Neural crest cell (in vitro differentiated cells): ENCODE results near the gene SMTNL1. TPM values are rescaled to one million over a fixed set of nuclear protein-coding genes. Genes with fewer than 3 reads are reported as not detected.
"Not testable (repeated sequence)": the region's sequence is repeated elsewhere in the genome, so short reads cannot be mapped to it uniquely, and the experiment has no call there.

Experiments
- DNase-seq: peaks from one replicate; pipeline ENCODE4 v3.0.0; 2021; ENCODE audit warnings: low read depth, mixed read lengths, low spot score
- H3K27ac Mint-ChIP-seq: one replicate; pipeline ENCODE4 v1.8.0; 2021; ENCODE audit warnings: mild to moderate bottlenecking, mixed read lengths; ENCODE audit not compliant: unreplicated experiment
- H3K27me3 Mint-ChIP-seq: 2 replicates; pipeline ENCODE4 v1.8.0; 2021; ENCODE audit warnings: low read depth, mild to moderate bottlenecking, mixed read lengths
- H3K36me3 Mint-ChIP-seq: 2 replicates; pipeline ENCODE4 v1.8.0; 2021; ENCODE audit warnings: low read depth, mild to moderate bottlenecking, mixed read lengths
- H3K4me1 Mint-ChIP-seq: 2 replicates; pipeline ENCODE4 v1.8.0; 2021; ENCODE audit warnings: mixed read lengths
- H3K4me3 Mint-ChIP-seq: one replicate; pipeline ENCODE4 v1.8.0; 2021; ENCODE audit warnings: mild to moderate bottlenecking, mixed read lengths
- H3K9me3 Mint-ChIP-seq: 2 replicates; pipeline ENCODE4 v1.8.0; 2021; ENCODE audit warnings: mixed read lengths
- total RNA-seq: library from RNA; stranded (reverse); gene quantifications from 2 replicates; pipeline ENCODE4 v1.2.1, GENCODE V29; 2021
- TF ChIP-seq, protein P1 (sequence below): fragments of 200-600 bp; sonication (generic); conservative IDR thresholded peaks from 2 replicates; pipeline ENCODE4 v1.5.0; 2021; ENCODE audit warnings: antibody characterized with exemption, mild to moderate bottlenecking

Gene SMTNL1
- total RNA-seq, 1 donor from 2014 or later: not detected

- Mint-ChIP-seq H3K27ac (no peak overlapping the region), H3K36me3 (peaks cover 9% of the 10 kb centered on the region), H3K4me3 (peak overlapping the region; percentile 61), H3K9me3 (no peaks in the 10 kb centered on the region), H3K4me1 (peaks cover 23% of the 10 kb centered on the region), H3K27me3 (peaks cover 4% of the 10 kb centered on the region)
- TF ChIP-seq, protein P1, sequence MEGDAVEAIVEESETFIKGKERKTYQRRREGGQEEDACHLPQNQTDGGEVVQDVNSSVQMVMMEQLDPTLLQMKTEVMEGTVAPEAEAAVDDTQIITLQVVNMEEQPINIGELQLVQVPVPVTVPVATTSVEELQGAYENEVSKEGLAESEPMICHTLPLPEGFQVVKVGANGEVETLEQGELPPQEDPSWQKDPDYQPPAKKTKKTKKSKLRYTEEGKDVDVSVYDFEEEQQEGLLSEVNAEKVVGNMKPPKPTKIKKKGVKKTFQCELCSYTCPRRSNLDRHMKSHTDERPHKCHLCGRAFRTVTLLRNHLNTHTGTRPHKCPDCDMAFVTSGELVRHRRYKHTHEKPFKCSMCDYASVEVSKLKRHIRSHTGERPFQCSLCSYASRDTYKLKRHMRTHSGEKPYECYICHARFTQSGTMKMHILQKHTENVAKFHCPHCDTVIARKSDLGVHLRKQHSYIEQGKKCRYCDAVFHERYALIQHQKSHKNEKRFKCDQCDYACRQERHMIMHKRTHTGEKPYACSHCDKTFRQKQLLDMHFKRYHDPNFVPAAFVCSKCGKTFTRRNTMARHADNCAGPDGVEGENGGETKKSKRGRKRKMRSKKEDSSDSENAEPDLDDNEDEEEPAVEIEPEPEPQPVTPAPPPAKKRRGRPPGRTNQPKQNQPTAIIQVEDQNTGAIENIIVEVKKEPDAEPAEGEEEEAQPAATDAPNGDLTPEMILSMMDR: peak; percentile 97
- DNase-seq: peak; percentile 79
Observed at GRCh38 chr11:57527056-57527631, 10.3 kb upstream of the SMTNL1 start.

GRCh38 chr11:57529012-57529411 is 8.4 kb upstream of the SMTNL1 start:
- Mint-ChIP-seq H3K36me3 (peaks cover 9% of the 10 kb centered on the region), H3K9me3 (no peaks in the 10 kb centered on the region), H3K4me1 (peaks cover 23% of the 10 kb centered on the region), H3K4me3 (peak overlapping the region; percentile 67), H3K27ac (no peak overlapping the region), H3K27me3 (peaks cover 7% of the 10 kb centered on the region)
- TF ChIP-seq, protein P1: no peak
- no peak for DNase-seq

- Mint-ChIP-seq H3K4me3 (peak overlapping the region; percentile 93), H3K36me3 (peaks cover 7% of the 10 kb centered on the region), H3K9me3 (no peaks in the 10 kb centered on the region), H3K27me3 (peaks cover 13% of the 10 kb centered on the region), H3K27ac (peak overlapping the region; percentile 77), H3K4me1 (peaks cover 23% of the 10 kb centered on the region)
- TF ChIP-seq, protein P1: no peak
- DNase-seq: peak; percentile 6
Observed at GRCh38 chr11:57530215-57530595, 7.2 kb upstream of the SMTNL1 start.

DNA sequence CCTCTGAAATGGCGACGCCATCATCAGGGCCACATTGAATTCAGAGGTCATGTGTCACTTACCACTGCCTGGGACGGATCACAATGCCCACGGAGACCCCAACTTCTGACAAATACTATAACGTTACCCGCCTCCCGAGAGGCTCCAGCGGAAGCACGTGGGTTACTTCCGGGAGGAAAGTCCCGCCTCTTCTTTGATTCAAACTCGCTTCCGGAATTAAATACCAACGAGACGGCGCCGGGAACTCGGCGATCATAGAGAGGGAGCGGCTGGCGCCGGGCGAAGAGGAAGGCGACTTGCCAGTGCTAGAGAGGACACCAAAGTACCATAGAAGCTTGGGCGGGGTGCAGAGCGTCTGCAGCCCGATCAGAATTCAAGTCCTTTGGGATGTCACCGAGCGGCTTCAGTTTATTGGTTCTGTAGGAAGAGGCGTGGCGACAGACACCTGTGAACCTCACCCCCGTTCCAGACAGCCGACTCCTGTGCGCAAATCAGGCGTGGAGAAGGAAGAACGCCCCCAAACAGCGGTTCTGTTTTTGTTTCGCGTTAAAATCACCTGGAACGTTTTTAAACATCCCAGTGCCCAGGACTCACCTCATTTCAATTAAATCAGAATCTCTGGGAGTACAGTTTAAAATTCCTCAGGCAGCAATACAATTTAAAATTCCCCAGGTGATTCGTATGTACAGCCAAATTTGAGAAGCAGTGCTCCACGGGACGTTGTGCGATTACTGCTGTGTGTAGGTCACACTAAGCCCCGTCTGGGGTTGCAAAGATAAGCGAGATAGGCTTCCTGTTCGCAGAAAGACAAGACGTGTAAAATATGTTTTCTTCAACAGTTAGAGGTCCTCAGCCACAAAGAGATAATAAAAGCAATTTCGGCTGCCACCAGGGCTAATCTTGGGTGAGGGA is 6.5 kb upstream of the SMTNL1 start, which contains the start of gene TIMM10:
TIMM10 (minus strand) TSS at position 159 of the 912 bp plus-strand sequence. CDS start 565 bp downstream, outside the sequence.
- H3K4me3 Mint-ChIP-seq: peak within 1 kb of the TSS; percentile 93
- TF ChIP-seq, protein P1: no peak
- DNase-seq: peak; percentile 86
- peaks cover 13% of the 10 kb centered on the region for H3K27me3 Mint-ChIP-seq
- peak within 1 kb of the TSS; percentile 77 for H3K27ac Mint-ChIP-seq
- H3K4me1 Mint-ChIP-seq: peaks cover 23% of the 10 kb centered on the region
- H3K9me3 Mint-ChIP-seq: no peaks in the 10 kb centered on the region
- H3K36me3 Mint-ChIP-seq: peaks cover 7% of the 10 kb centered on the region

DNA sequence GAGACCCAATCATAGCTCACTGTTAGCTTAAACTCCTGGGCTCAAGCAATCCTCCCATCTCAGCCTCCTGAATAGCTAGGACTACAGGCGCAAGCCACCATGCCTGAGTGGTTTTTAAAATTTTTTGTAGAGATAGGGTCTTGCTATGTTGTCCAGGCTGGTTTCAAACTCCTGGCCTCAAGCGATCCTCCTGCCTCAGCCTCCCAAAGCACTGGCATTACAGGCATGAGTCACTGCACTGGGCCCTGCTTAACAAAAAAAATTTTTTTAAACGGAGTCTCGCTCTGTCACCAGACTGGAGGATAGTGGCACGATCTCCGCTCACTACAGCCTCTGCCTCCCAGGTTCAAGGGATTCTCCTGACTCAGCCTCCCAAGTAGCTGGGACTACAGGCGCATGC is 2.9 kb upstream of the SMTNL1 start:
- H3K9me3 Mint-ChIP-seq, H3K4me3 Mint-ChIP-seq, DNase-seq, H3K36me3 Mint-ChIP-seq, H3K27ac Mint-ChIP-seq: not testable (repeated sequence)
- Mint-ChIP-seq H3K27me3 (peaks cover 13% of the 10 kb centered on the region), H3K4me1 (peaks cover 19% of the 10 kb centered on the region)

GRCh38 chr11:57539342-57539741 is 1.9 kb downstream of the SMTNL1 start:
- Mint-ChIP-seq H3K4me3 (no peak overlapping the region), H3K9me3 (no peaks in the 10 kb centered on the region), H3K27ac (no peak overlapping the region), H3K27me3 (peaks cover 13% of the 10 kb centered on the region), H3K36me3 (no peaks in the 10 kb centered on the region), H3K4me1 (peaks cover 4% of the 10 kb centered on the region)
- no peak for DNase-seq
- TF ChIP-seq, protein P1: no peak
